Liver (tissue), 9 donors: ENCODE measurements around the gene RALGAPB. TPM values are rescaled to one million over a fixed set of nuclear protein-coding genes. Genes with fewer than 3 reads are reported as not detected.

Experiments used
- DNase-seq: peaks from one replicate; pipeline ENCODE4 v3.0.0-alpha.2; 2017; ENCODE audit warnings: low spot score
- H3K27ac ChIP-seq, 2 donors: one replicate each; pipeline ENCODE4 v1.7.0; 2013; ENCODE audit warnings: inconsistent platforms in 2 of 2, low read length in 2 of 2, control low read depth in 1 of 2, low read depth in 1 of 2, mild to moderate bottlenecking in 1 of 2
- H3K27me3 ChIP-seq, 4 donors: one replicate each; pipeline versions ENCODE4 v1.6.1 to v1.7.0; 2013; ENCODE audit warnings: low read length in 3 of 4, inconsistent platforms in 1 of 4, mild to moderate bottlenecking in 1 of 4, moderate library complexity in 1 of 4; ENCODE audit not compliant: control insufficient read depth in 4 of 4, insufficient read depth in 4 of 4
- H3K36me3 ChIP-seq, 4 donors: one replicate each; pipeline versions ENCODE4 v1.6.1 to v1.7.0; 2013; ENCODE audit warnings: low read length in 3 of 4, mild to moderate bottlenecking in 3 of 4, low read depth in 1 of 4, moderate library complexity in 1 of 4; ENCODE audit not compliant: control insufficient read depth in 4 of 4, insufficient read depth in 3 of 4
- H3K4me1 ChIP-seq, 4 donors: one replicate each; pipeline versions ENCODE4 v1.6.1 to v1.7.0; 2013; ENCODE audit warnings: low read length in 3 of 4, mild to moderate bottlenecking in 3 of 4, moderate library complexity in 1 of 4; ENCODE audit not compliant: control insufficient read depth in 4 of 4, insufficient read depth in 4 of 4
- H3K4me3 ChIP-seq, 3 donors: one replicate each; pipeline versions ENCODE4 v1.6.1 to v1.7.0; 2013; ENCODE audit warnings: low read length in 3 of 3, control low read depth in 1 of 3, low read depth in 1 of 3, mild to moderate bottlenecking in 1 of 3
- H3K9ac ChIP-seq, 2 donors: one replicate each; pipeline ENCODE4 v1.7.0; 2013; ENCODE audit warnings: low read length in 2 of 2, mild to moderate bottlenecking in 2 of 2, moderate library complexity in 2 of 2, control low read depth in 1 of 2, low read depth in 1 of 2
- H3K9me3 ChIP-seq, 4 donors: one replicate each; pipeline versions ENCODE4 v1.6.1 to v1.7.0; 2013; ENCODE audit warnings: low read length in 3 of 4; ENCODE audit not compliant: control insufficient read depth in 4 of 4
- CTCF ChIP-seq: fragments of 150-350 bp; IDR thresholded peaks from 2 replicates; pipeline ENCODE4 v1.5.1; 2017; ENCODE audit warnings: improper control_type of control experiment, low read depth, low read length; ENCODE audit not compliant: missing input control
- EGR1 ChIP-seq, 2 donors: IDR thresholded peaks; 2 replicates each; pipeline ENCODE4 v1.6.1; 2016 to 2018; ENCODE audit warnings: antibody characterized with exemption in 2 of 2, low read depth in 2 of 2
- FOXA1 ChIP-seq: IDR thresholded peaks from 2 replicates; pipeline ENCODE4 v1.6.1; 2016; ENCODE audit warnings: antibody characterized with exemption
- FOXA2 ChIP-seq: IDR thresholded peaks from 2 replicates; pipeline ENCODE4 v1.6.1; 2016; ENCODE audit warnings: antibody characterized with exemption
- GABPA ChIP-seq, 2 donors: IDR thresholded peaks in 1 of 2; conservative IDR thresholded peaks in 1 of 2; 2 replicates each; pipeline ENCODE4 v1.6.1; 2016; ENCODE audit warnings: antibody characterized with exemption in 2 of 2, mild to moderate bottlenecking in 1 of 2, moderate library complexity in 1 of 2
- HNF4A ChIP-seq, 2 donors: conservative IDR thresholded peaks; 2 replicates each; pipeline ENCODE4 v1.6.1; 2016; ENCODE audit warnings: antibody characterized with exemption in 2 of 2, mild to moderate bottlenecking in 2 of 2
- HNF4G ChIP-seq: IDR thresholded peaks from 2 replicates; pipeline ENCODE4 v1.6.1; 2016; ENCODE audit warnings: antibody characterized with exemption
- JUND ChIP-seq, 2 donors: IDR thresholded peaks; 2 replicates each; pipeline ENCODE4 v1.6.1; 2016; ENCODE audit warnings: antibody characterized with exemption in 2 of 2
- MAX ChIP-seq: IDR thresholded peaks from 2 replicates; pipeline ENCODE4 v1.6.1; 2016; ENCODE audit warnings: antibody characterized with exemption
- NR2F2 ChIP-seq: IDR thresholded peaks from 2 replicates; pipeline ENCODE4 v1.6.1; 2016; ENCODE audit warnings: antibody characterized with exemption
- RAD21 ChIP-seq, 2 donors: IDR thresholded peaks; 2 replicates each; pipeline ENCODE4 v1.6.1; 2016; ENCODE audit warnings: antibody characterized with exemption in 2 of 2, mild to moderate bottlenecking in 2 of 2
- RXRA ChIP-seq, 2 donors: IDR thresholded peaks; 2 replicates each; pipeline ENCODE4 v1.6.1; 2017 to 2018; ENCODE audit warnings: antibody characterized with exemption in 2 of 2, mild to moderate bottlenecking in 1 of 2
- SP1 ChIP-seq: IDR thresholded peaks from 2 replicates; pipeline ENCODE4 v1.6.1; 2018; ENCODE audit warnings: antibody characterized with exemption, mild to moderate bottlenecking
- TAF1 ChIP-seq: conservative IDR thresholded peaks from 2 replicates; pipeline ENCODE4 v1.6.1; 2016; ENCODE audit warnings: antibody characterized with exemption, mild to moderate bottlenecking
- YY1 ChIP-seq: IDR thresholded peaks from 2 replicates; pipeline ENCODE4 v1.6.1; 2016; ENCODE audit warnings: antibody characterized with exemption, mild to moderate bottlenecking
- ZBTB33 ChIP-seq: IDR thresholded peaks from 2 replicates; pipeline ENCODE4 v1.6.1; 2016; ENCODE audit warnings: antibody characterized with exemption
- WGBS: extraction: QIAGEN DNeasy Blood & Tissue Kit; methylation state at CpG from one replicate; pipeline ENCODE4 v1.1.7; 2013; 5-methylcytosine and 5-hydroxymethylcytosine counted together
- polyA plus RNA-seq, 2 donors: library from polyadenylated mRNA; stranded (reverse) in 1 of 2; unstranded in 1 of 2; fragments of 200-250 nt in 1 of 2; fragments of >200 nt in 1 of 2; fragmentation: Nextera tagmentation in 1 of 2; extraction: Ambion mirVana in 1 of 2; gene quantifications; one replicate each; pipeline versions ENCODE4 v1.2.1 to v1.2.3, GENCODE V29; 2013 to 2015
- total RNA-seq, 2 donors: library from RNA; depleted of rRNA; stranded (reverse); fragments of >200 nt; gene quantifications; one replicate each; pipeline ENCODE4 v1.2.3, GENCODE V29; 2014
- TF ChIP-seq, protein P1 (sequence below): IDR thresholded peaks from 2 replicates; pipeline ENCODE4 v1.6.1; 2016; ENCODE audit warnings: antibody characterized with exemption, mild to moderate bottlenecking
- TF ChIP-seq, protein P2 (sequence below): IDR thresholded peaks from 2 replicates; pipeline ENCODE4 v1.6.1; 2016; ENCODE audit warnings: antibody characterized with exemption
- donor health status: healthy.
- donor health status: healthy.
- donor health status: healthy.
- donor health status: healthy.
- donor health status: healthy.

RALGAPB gene
- total and polyA plus RNA-seq, 4 donors, result 4.3 to 19.7 (median 9.5) TPM

GRCh38 chr20:38489181-38489580 lies 16.5 kb downstream of the RALGAPB start:
- no peak overlapping the region for H3K9ac ChIP-seq
- DNase-seq, result no peak
- 97% methylated on average over 3 of the region's 3 CpGs for WGBS
- peaks cover 3 to 43% (median 29%) of the 10 kb centered on the region in 4 donors for H3K36me3 ChIP-seq
- H3K4me1 ChIP-seq, result no peaks in the 10 kb centered on the region
- no peaks in the 10 kb centered on the region for H3K27me3 ChIP-seq
- H3K9me3 ChIP-seq, result no peaks in the 10 kb centered on the region
- H3K4me3 ChIP-seq, result no peak overlapping the region
- H3K27ac ChIP-seq, result no peak overlapping the region
- no peak for TF ChIP-seq FOXA1
- TF ChIP-seq GABPA (IDR thresholded peaks at IDR 0.05 in 1 of 2, conservative IDR thresholded peaks at IDR 0.05 in 1 of 2), result no peak
- TF ChIP-seq TAF1, result no peak
- TF ChIP-seq, protein P1, sequence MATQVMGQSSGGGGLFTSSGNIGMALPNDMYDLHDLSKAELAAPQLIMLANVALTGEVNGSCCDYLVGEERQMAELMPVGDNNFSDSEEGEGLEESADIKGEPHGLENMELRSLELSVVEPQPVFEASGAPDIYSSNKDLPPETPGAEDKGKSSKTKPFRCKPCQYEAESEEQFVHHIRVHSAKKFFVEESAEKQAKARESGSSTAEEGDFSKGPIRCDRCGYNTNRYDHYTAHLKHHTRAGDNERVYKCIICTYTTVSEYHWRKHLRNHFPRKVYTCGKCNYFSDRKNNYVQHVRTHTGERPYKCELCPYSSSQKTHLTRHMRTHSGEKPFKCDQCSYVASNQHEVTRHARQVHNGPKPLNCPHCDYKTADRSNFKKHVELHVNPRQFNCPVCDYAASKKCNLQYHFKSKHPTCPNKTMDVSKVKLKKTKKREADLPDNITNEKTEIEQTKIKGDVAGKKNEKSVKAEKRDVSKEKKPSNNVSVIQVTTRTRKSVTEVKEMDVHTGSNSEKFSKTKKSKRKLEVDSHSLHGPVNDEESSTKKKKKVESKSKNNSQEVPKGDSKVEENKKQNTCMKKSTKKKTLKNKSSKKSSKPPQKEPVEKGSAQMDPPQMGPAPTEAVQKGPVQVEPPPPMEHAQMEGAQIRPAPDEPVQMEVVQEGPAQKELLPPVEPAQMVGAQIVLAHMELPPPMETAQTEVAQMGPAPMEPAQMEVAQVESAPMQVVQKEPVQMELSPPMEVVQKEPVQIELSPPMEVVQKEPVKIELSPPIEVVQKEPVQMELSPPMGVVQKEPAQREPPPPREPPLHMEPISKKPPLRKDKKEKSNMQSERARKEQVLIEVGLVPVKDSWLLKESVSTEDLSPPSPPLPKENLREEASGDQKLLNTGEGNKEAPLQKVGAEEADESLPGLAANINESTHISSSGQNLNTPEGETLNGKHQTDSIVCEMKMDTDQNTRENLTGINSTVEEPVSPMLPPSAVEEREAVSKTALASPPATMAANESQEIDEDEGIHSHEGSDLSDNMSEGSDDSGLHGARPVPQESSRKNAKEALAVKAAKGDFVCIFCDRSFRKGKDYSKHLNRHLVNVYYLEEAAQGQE, result no peak
- TF ChIP-seq CTCF, result no peak
- no peak for TF ChIP-seq HNF4G
- TF ChIP-seq FOXA2, result no peak
- no peak for TF ChIP-seq RAD21 (IDR thresholded peaks at IDR 0.05)
- no peak for TF ChIP-seq YY1
- TF ChIP-seq, protein P2, sequence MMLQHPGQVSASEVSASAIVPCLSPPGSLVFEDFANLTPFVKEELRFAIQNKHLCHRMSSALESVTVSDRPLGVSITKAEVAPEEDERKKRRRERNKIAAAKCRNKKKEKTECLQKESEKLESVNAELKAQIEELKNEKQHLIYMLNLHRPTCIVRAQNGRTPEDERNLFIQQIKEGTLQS, result no peak
- TF ChIP-seq RXRA (IDR thresholded peaks at IDR 0.05), result no peak
- no peak for TF ChIP-seq EGR1 (IDR thresholded peaks at IDR 0.05; ENCODE audit: low read depth in 2 of 2)
- no peak for TF ChIP-seq HNF4A (conservative IDR thresholded peaks at IDR 0.05)
- no peak for TF ChIP-seq NR2F2
- TF ChIP-seq ZBTB33, result no peak
- TF ChIP-seq MAX, result no peak
- no peak for TF ChIP-seq SP1
- no peak for TF ChIP-seq JUND (IDR thresholded peaks at IDR 0.05)
